GM21381 (cell line): Measurements from ENCODE around the gene RAP1GAP.
"Not testable (repeated sequence)": the region's sequence is repeated elsewhere in the genome, so short reads cannot be mapped to it uniquely, and the experiment has no call there.

Experiments
- ATAC-seq: cut with Tn5 transposase; IDR thresholded peaks from one replicate; pipeline ENCODE4 v1.9.1; 2021; ENCODE audit warnings: mild to moderate bottlenecking, moderate library complexity; ENCODE audit not compliant: unreplicated experiment

RAP1GAP gene

GRCh38 chr1:21680381-21680780 is 11.2 kb upstream of the RAP1GAP start:
- ATAC-seq: no peak

GRCh38 chr1:21677168-21677567 is 8.0 kb upstream of the RAP1GAP start:
- ATAC-seq: no peak

GRCh38 chr1:21674957-21675356 is 5.8 kb upstream of the RAP1GAP start:
- ATAC-seq: no peak

- not testable (repeated sequence) for ATAC-seq
Measured at GRCh38 chr1:21673853-21674252, 4.7 kb upstream of the RAP1GAP start.

GRCh38 chr1:21673277-21673780 is 4.2 kb upstream of the RAP1GAP start:
- no peak for ATAC-seq

GRCh38 chr1:21672478-21673276 is 3.5 kb upstream of the RAP1GAP start:
- no peak for ATAC-seq

- no peak for ATAC-seq
Measured at GRCh38 chr1:21671915-21672314, 2.8 kb upstream of the RAP1GAP start.

GRCh38 chr1:21670956-21671902 is 2.1 kb upstream of the RAP1GAP start:
- ATAC-seq: no peak

- ATAC-seq: no peak
Measured at GRCh38 chr1:21670059-21670881, 1.1 kb upstream of the RAP1GAP start.

- ATAC-seq: no peak
Measured at GRCh38 chr1:21668951-21669257, 253 bp downstream of the RAP1GAP start.

GRCh38 chr1:21668232-21668950 is 766 bp downstream of the RAP1GAP start:
- no peak for ATAC-seq

- no peak for ATAC-seq
Measured at GRCh38 chr1:21667348-21668231, 1.6 kb downstream of the RAP1GAP start.

GRCh38 chr1:21666576-21667320 is 2.4 kb downstream of the RAP1GAP start:
- ATAC-seq: no peak

GRCh38 chr1:21665711-21666575 is 3.2 kb downstream of the RAP1GAP start:
- no peak for ATAC-seq

- no peak for ATAC-seq
Measured at GRCh38 chr1:21664806-21665588, 4.2 kb downstream of the RAP1GAP start.

- ATAC-seq: no peak
Measured at GRCh38 chr1:21663951-21664805, 5.0 kb downstream of the RAP1GAP start.
